Measurements from ENCODE around the gene MNT.

Gene MNT

DNA sequence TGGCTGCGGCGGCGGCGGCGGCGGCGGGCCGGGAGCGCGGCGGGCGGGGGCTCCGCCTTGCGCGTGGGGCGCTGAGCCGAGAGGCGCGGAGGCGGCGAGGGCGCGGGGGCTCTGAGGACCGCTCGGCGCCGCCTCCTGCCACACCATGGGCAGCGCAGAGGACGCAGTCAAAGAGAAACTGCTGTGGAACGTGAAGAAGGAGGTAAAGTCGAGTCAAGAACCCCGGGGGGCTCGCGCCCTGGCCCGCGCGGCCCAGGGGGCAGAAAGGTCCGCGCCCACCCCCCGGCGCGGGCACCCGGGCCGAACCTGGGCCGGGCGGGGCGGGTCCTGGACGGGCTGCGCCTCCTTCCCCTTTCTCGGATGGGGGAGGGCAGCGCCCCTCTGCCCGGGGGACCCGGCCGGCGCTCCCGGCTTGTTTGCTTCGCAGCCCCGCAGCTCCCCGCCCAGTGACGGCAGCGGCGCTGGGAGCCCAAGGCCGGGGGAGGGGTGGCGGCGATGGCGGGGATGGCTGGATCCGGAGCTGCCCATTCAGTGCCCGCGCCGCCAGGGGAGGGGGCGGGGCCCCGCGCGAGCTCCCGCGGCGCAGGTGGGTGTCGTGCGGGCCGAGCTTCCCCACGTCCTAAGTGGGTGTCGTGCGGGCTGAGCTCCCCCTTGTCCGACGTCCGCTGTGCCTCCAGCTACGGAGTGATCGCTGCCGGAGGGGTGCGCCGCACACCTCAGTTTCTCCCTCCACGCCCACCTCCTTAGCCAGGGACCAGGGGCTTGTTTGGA, 63.1 kb downstream of the MNT start:
- peak; percentile 54 for DNase-seq (ENCODE audit: low read depth)
- TF ChIP-seq, protein P1, sequence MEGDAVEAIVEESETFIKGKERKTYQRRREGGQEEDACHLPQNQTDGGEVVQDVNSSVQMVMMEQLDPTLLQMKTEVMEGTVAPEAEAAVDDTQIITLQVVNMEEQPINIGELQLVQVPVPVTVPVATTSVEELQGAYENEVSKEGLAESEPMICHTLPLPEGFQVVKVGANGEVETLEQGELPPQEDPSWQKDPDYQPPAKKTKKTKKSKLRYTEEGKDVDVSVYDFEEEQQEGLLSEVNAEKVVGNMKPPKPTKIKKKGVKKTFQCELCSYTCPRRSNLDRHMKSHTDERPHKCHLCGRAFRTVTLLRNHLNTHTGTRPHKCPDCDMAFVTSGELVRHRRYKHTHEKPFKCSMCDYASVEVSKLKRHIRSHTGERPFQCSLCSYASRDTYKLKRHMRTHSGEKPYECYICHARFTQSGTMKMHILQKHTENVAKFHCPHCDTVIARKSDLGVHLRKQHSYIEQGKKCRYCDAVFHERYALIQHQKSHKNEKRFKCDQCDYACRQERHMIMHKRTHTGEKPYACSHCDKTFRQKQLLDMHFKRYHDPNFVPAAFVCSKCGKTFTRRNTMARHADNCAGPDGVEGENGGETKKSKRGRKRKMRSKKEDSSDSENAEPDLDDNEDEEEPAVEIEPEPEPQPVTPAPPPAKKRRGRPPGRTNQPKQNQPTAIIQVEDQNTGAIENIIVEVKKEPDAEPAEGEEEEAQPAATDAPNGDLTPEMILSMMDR (IDR thresholded peaks at IDR 0.05; ENCODE audit: low read length, missing control alignments) = no peak
- H3K4me3 ChIP-seq (replicated peaks; ENCODE audit: low read depth, low read length) = peak overlapping the region; percentile 95

DNA sequence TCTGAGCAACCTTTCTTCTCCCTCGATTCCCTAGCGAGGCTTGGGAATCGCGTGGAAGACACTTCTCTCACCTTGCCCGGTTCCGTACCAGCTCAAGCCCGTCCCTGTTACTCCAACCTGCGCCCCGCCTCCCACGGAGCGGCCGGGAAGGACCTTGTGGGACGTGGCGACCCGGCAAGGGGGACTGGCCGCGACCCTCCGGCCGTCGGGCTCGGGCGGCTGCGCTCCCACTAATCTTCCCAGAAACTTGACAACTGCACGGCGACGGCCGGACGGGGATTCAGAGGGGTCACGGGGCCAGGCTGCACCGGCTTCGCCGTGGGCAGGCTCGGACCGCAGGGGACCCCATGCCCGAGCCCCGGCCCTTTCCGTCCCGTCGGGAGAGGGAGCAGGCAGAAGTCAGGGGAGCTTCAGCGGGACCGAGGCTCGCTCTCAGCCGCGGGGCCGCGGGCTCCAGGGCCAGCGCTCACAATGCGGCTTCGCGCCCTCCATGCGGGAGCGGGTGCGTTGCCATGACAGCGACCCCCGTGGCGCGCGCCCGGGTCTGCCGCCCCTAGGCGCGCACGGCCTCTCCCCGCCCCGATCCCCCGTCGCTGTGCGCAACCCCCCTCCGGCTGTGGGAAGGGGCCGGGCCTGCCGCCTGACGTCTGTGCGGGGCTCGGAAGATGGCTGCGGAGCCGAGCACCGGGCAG, 63.9 kb downstream of the MNT start, which contains the start of gene SGSM2:
Gene SGSM2 (plus strand): TSS at position 650 of the 692 bp plus-strand sequence. CDS start 188 bp downstream, outside the sequence.
- TF ChIP-seq, protein P1 (IDR thresholded peaks at IDR 0.05; ENCODE audit: low read length, missing control alignments) = no peak
- H3K4me3 ChIP-seq (replicated peaks; ENCODE audit: low read depth, low read length) = peak within 1 kb of the TSS; percentile 95
- DNase-seq (ENCODE audit: low read depth) = peak; percentile 45

DNA sequence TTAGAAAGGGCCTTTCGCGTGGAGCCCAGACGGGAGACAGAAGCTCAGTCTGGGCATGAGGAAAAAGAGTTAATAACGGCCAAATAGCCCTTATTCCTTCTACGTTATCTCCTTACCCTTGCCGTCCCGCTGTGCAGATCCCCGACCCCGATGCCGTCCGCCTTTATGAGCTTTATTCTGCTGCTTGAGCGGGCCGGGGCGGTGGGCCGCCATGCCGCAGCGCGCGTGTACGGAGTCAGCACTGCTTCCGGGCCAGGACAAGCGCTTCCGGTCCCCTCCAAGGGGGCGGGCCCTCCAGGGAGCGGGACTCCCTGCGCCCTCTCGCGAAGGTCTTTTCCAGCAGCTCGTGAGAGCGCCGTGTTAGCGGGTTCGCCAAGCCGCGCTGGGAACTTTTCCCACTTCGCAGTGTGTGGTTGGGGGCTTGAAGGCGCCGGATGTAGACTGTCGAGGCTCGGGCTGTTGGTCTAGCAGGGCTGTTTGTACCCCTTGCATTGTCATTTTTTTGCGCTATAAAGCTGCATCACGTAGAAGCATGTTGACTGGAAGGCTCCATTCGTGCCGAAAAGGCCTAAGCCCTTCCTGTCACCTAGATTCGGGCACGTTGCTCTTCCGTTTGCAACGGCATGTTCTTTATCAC, 64.5 kb downstream of the MNT start, which contains the start of gene TSR1:
Gene TSR1 (minus strand): TSS at position 243 of the 637 bp plus-strand sequence. CDS start 30 bp downstream, at position 213.
- H3K4me3 ChIP-seq (replicated peaks; ENCODE audit: low read depth, low read length) = peak within 1 kb of the TSS; percentile 95
- peak; percentile 90 for DNase-seq (ENCODE audit: low read depth)
- TF ChIP-seq, protein P1 (IDR thresholded peaks at IDR 0.05; ENCODE audit: low read length, missing control alignments) = peak; percentile 22

DNA sequence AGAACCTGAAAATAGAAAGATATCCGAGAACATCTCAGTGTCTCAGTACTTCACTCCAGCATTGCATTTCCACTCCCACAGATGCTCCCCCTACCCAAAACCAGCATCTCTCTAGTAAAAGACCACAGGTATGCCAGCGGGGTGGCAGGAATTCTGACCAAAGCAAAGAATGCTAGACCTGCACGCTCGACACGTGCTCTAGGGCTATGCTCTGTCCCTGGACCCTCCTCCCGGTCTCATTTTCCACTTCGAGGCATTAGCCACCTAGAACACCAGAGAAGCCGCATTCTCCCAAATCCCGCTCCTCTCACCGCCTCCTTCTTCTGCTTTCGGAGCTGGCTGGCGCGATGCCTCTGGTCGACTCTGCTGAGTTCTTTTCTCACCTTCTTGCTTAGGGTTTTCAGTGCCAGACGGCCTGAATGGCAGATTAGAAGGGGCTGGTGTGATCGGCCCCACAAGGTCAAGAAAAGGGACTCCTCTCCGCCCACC, 65.1 kb downstream of the MNT start:
- TF ChIP-seq, protein P1 (IDR thresholded peaks at IDR 0.05; ENCODE audit: low read length, missing control alignments) = no peak
- no peak for DNase-seq (ENCODE audit: low read depth)
- peak overlapping the region; percentile 95 for H3K4me3 ChIP-seq (replicated peaks; ENCODE audit: low read depth, low read length)
